Muscle of leg (tissue), 16 donors: ENCODE data around the gene CCDC28A. TPM values are rescaled to one million over a fixed set of nuclear protein-coding genes. Genes with fewer than 3 reads are reported as not detected.
"Not testable (repeated sequence)": the region's sequence is repeated elsewhere in the genome, so short reads cannot be mapped to it uniquely, and the experiment has no call there.

Experiments used
- DNase-seq: peaks from one replicate; pipeline ENCODE4 v3.0.0; 2013
- H3K27ac ChIP-seq: one replicate; pipeline ENCODE4 v1.5.1; 2013; ENCODE audit warnings: mild to moderate bottlenecking, low read length, control low read depth
- H3K27me3 ChIP-seq: one replicate; pipeline ENCODE4 v1.6.1; 2013; ENCODE audit warnings: low read length; ENCODE audit not compliant: control insufficient read depth, insufficient read depth
- H3K36me3 ChIP-seq: one replicate; pipeline ENCODE4 v1.6.1; 2013; ENCODE audit warnings: low read length; ENCODE audit not compliant: control insufficient read depth, insufficient read depth
- H3K4me1 ChIP-seq: one replicate; pipeline ENCODE4 v1.6.1; 2013; ENCODE audit warnings: low read length; ENCODE audit not compliant: control insufficient read depth, insufficient read depth
- H3K4me3 ChIP-seq: one replicate; pipeline ENCODE4 v1.5.1; 2013; ENCODE audit warnings: low read length, control low read depth
- H3K9me3 ChIP-seq: replicated peaks from 2 replicates; pipeline ENCODE4 v1.6.1; 2013; ENCODE audit warnings: low read depth, low read length; ENCODE audit not compliant: control insufficient read depth
- WGBS: methylation state at CpG from one replicate; pipeline ENCODE4 v1.1.5; 2013; ENCODE audit warnings: missing lambda C conversion rate; ENCODE audit not compliant: insufficient coverage; 5-methylcytosine and 5-hydroxymethylcytosine counted together
- long read RNA-seq, 11 donors: transcript quantifications; one replicate each; lab custom pipeline, GENCODE V29; 2026
- polyA plus RNA-seq, 8 donors: library from polyadenylated mRNA; unstranded; fragments of 120-200 nt; gene quantifications; one replicate each; pipeline versions ENCODE4 v1.2.1 to v1.2.3, GENCODE V29; 2013; ENCODE audit warnings: inconsistent platforms in 1 of 8, low replicate concordance in 1 of 8; ENCODE audit not compliant: insufficient read length in 8 of 8, insufficient read depth in 1 of 8
- total RNA-seq: library from RNA; stranded (reverse); fragments of 120-200 nt; gene quantifications from one replicate; pipeline ENCODE4 v1.2.4, GENCODE V29; 2013

Gene CCDC28A
- total RNA-seq (10.6 TPM), polyA plus RNA-seq (10 to 100 TPM in 5 of 8 donors, 1 to 10 TPM in 3; 8.9 to 13.7 (median 10.8) TPM)
- long read RNA-seq, donor 1, transcript CCDC28A-202 (6 exons, 1,505 nt), result major isoform, 5 of 5 reads
- long read RNA-seq, donor 1, partial matches to known transcripts, result 0 of 5 reads
- long read RNA-seq, donor 1, other reads (novel, unspliced or antisense), result 0 of 5 reads
- long read RNA-seq, donor 2, partial matches to known transcripts, result 0 of 1 reads
- long read RNA-seq, donor 2, other reads (novel, unspliced or antisense), result 0 of 1 reads
- long read RNA-seq, donor 3, transcript CCDC28A-202 (6 exons, 1,505 nt), result major isoform, 5 of 5 reads
- long read RNA-seq, donor 3, partial matches to known transcripts, result 0 of 5 reads
- long read RNA-seq, donor 3, other reads (novel, unspliced or antisense), result 0 of 5 reads
- long read RNA-seq, donor 4, partial matches to known transcripts, result 0 of 1 reads
- long read RNA-seq, donor 4, other reads (novel, unspliced or antisense), result 0 of 1 reads
- long read RNA-seq, donor 5, transcript CCDC28A-202 (6 exons, 1,505 nt), result major isoform, 6 of 13 reads
- long read RNA-seq, donor 5, partial matches to known transcripts, result 7 of 13 reads
- long read RNA-seq, donor 5, other reads (novel, unspliced or antisense), result 0 of 13 reads
- long read RNA-seq, donor 6, transcript CCDC28A-202 (6 exons, 1,505 nt), result major isoform, 7 of 7 reads
- long read RNA-seq, donor 6, partial matches to known transcripts, result 0 of 7 reads
- long read RNA-seq, donor 6, other reads (novel, unspliced or antisense), result 0 of 7 reads
- long read RNA-seq, donor 7, partial matches to known transcripts, result 0 of 3 reads
- long read RNA-seq, donor 7, other reads (novel, unspliced or antisense), result 0 of 3 reads
- long read RNA-seq, donor 8, transcript CCDC28A-202 (6 exons, 1,505 nt), result major isoform, 5 of 5 reads
- long read RNA-seq, donor 8, partial matches to known transcripts, result 0 of 5 reads
- long read RNA-seq, donor 8, other reads (novel, unspliced or antisense), result 0 of 5 reads
- long read RNA-seq, donor 9, partial matches to known transcripts, result 0 of 3 reads
- long read RNA-seq, donor 9, other reads (novel, unspliced or antisense), result 0 of 3 reads
- long read RNA-seq, donor 10, partial matches to known transcripts, result 5 of 7 reads
- long read RNA-seq, donor 10, other reads (novel, unspliced or antisense), result 0 of 7 reads
- long read RNA-seq, donor 11, transcript CCDC28A-202 (6 exons, 1,505 nt), result major isoform, 5 of 5 reads
- long read RNA-seq, donor 11, partial matches to known transcripts, result 0 of 5 reads
- long read RNA-seq, donor 11, other reads (novel, unspliced or antisense), result 0 of 5 reads

GRCh38 chr6:138773177-138774091 lies at the start of gene CCDC28A:
TSS of gene CCDC28A (plus strand) at chr6:138773769. CDS start at chr6:138776121, 2,352 bp downstream.
- peak; percentile 99 for DNase-seq
- Histone ChIP-seq H3K9me3 (no peaks in the 10 kb centered on the region), H3K27ac (peak within 1 kb of the TSS; percentile 99), H3K36me3 (peaks cover 9% of the 10 kb centered on the region), H3K27me3 (no peaks in the 10 kb centered on the region), H3K4me1 (peaks cover 12% of the 10 kb centered on the region), H3K4me3 (peak within 1 kb of the TSS; percentile 69)
- 1% methylated on average over 23 of the region's 47 CpGs for WGBS

DNA sequence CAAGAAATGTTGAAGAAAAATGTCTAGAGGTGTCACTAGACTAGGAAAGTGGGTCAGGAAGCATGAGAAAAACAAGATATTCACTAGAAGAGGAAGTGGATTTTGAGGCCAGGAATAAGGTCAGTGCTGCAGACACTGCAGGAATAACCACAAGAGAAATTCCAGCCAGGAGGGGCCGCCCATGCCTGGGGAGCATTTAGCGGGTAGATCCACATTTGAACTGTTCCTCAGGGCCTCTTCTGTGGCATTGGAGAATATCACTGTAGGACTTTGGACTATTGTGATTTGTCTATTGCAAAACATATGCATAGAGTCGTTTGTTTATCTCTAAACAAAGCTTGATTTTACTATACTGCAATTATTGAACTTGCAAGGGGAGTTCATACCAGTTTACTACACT lies 49.6 kb upstream of the CCDC28A start:
- Histone ChIP-seq H3K27me3 (no peaks in the 10 kb centered on the region), H3K27ac (no peak overlapping the region), H3K4me1 (no peaks in the 10 kb centered on the region), H3K9me3 (no peaks in the 10 kb centered on the region), H3K4me3 (no peak overlapping the region), H3K36me3 (no peaks in the 10 kb centered on the region)
- DNase-seq, result peak; percentile 69
- WGBS, result no CpG with 5 or more reads among the region's 3 CpGs

DNA sequence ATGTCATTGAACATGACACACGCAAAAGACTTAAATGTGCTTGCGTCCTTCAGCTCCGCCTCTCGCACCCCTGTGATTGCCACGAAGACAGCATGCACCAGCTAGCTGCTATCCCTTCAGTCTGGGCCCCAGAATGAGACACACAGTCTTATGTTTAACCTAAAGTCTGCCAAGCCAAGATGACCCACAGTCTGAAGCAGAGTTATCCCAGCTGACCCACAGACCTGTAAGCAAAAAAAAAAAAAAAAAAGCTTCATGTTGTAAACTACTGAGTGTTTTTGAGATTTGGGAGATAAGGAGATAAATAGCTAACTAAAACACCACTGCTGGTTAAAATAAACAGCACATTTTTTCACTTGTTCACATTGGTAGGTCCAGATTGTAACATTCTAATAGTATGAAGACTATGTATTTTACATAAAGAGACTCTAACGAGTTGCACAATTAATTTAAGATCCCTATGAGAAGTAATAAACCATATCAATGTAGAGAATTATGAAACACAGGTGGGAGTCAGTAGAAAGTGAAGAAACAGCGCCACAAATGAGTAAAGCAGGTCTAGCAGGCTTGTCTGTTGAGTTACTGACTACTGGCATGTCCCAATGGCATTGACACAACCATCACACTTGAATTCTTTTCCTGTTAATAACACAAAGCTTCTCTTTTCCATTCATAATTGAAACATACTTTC lies 47.4 kb upstream of the CCDC28A start:
- Histone ChIP-seq H3K27me3 (no peaks in the 10 kb centered on the region), H3K27ac (no peak overlapping the region), H3K9me3 (no peaks in the 10 kb centered on the region), H3K4me3 (no peak overlapping the region), H3K36me3 (no peaks in the 10 kb centered on the region), H3K4me1 (no peaks in the 10 kb centered on the region)
- no peak for DNase-seq
- 70% methylated on average over 6 of the region's 7 CpGs for WGBS

GRCh38 chr6:138726757-138727097 lies 46.8 kb upstream of the CCDC28A start:
- Histone ChIP-seq H3K9me3 (no peaks in the 10 kb centered on the region), H3K4me3 (no peak overlapping the region), H3K4me1 (no peaks in the 10 kb centered on the region), H3K27me3 (no peaks in the 10 kb centered on the region), H3K36me3 (no peaks in the 10 kb centered on the region), H3K27ac (no peak overlapping the region)
- DNase-seq, result no peak
- WGBS, result no CpG with 5 or more reads among the region's 3 CpGs

GRCh38 chr6:138727182-138727581 lies 46.4 kb upstream of the CCDC28A start:
- Histone ChIP-seq H3K4me3 (no peak overlapping the region), H3K27me3 (no peaks in the 10 kb centered on the region), H3K9me3 (no peaks in the 10 kb centered on the region), H3K4me1 (no peaks in the 10 kb centered on the region), H3K27ac (no peak overlapping the region), H3K36me3 (no peaks in the 10 kb centered on the region)
- peak; percentile 30 for DNase-seq
- WGBS, result 100% methylated on average over 2 of the region's 3 CpGs

DNA sequence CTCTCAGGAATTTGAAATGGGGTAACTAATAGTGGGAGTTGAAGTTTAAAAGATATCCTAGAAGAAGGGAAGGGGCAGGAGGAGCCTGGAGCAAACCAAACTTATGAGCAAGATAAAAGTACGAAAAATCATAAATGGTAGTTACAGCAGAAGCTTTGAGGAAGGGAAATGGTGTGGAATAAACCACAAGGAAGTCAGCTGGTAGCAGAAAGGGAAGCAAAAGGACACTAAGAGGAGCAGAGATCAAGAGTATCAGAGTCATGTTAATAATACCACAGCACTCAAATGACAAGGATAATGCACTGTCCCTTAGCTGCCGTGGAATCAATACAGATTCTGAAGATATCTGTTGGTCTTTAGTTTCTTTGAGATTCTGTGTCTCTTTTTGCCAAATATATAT lies 44.9 kb upstream of the CCDC28A start:
- Histone ChIP-seq H3K4me1 (no peaks in the 10 kb centered on the region), H3K9me3 (no peaks in the 10 kb centered on the region), H3K27me3 (no peaks in the 10 kb centered on the region), H3K4me3 (no peak overlapping the region), H3K27ac (no peak overlapping the region), H3K36me3 (no peaks in the 10 kb centered on the region)
- 69% methylated on average over 1 of the region's 2 CpGs for WGBS
- DNase-seq, result peak; percentile 46

DNA sequence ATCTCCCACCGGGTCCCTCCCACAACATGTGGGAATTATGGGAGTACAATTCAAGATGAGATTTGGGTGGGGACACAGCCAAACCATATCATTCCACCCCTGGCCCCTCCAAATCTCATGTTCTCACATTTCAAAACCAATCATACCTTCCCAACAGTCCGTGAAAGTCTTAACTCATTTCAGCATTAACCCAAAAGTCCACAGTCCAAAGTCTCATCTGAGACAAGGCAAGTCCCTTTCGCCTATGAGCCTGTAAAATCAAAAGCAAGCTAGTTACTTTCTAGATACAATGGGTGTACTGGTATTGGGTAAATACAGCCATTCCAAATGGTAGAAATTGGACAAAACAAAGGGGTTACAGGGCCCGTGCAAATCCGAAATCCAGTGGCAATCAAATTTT lies 43.5 kb upstream of the CCDC28A start:
- not testable (repeated sequence) for H3K27me3 ChIP-seq, H3K27ac ChIP-seq, H3K9me3 ChIP-seq, H3K4me1 ChIP-seq, H3K36me3 ChIP-seq, DNase-seq, H3K4me3 ChIP-seq
- 83% methylated on average over 1 of the region's 5 CpGs for WGBS

- H3K4me1 ChIP-seq, result no peaks in the 10 kb centered on the region
- no peak overlapping the region for H3K27ac ChIP-seq
- 100% methylated on average over 1 of the region's 1 CpG for WGBS
- no peaks in the 10 kb centered on the region for H3K36me3 ChIP-seq
- no peaks in the 10 kb centered on the region for H3K9me3 ChIP-seq
- no peaks in the 10 kb centered on the region for H3K27me3 ChIP-seq
- no peak for DNase-seq
- H3K4me3 ChIP-seq, result no peak overlapping the region
Measured at GRCh38 chr6:138734585-138734984, 39.0 kb upstream of the CCDC28A start.

GRCh38 chr6:138736640-138737039 lies 36.9 kb upstream of the CCDC28A start:
- DNase-seq, result no peak
- H3K36me3 ChIP-seq, result no peaks in the 10 kb centered on the region
- WGBS, result 100% methylated on average over 3 of the region's 5 CpGs
- H3K27ac ChIP-seq, result no peak overlapping the region
- no peaks in the 10 kb centered on the region for H3K4me1 ChIP-seq
- H3K4me3 ChIP-seq, result no peak overlapping the region
- no peaks in the 10 kb centered on the region for H3K27me3 ChIP-seq
- H3K9me3 ChIP-seq, result no peaks in the 10 kb centered on the region
